ENCODE measurements around the gene ANXA6.

- no peak for TF ChIP-seq EZH2 (IDR thresholded peaks at IDR 0.05; ENCODE audit: borderline replicate concordance, insufficient read depth, low read depth, low read length, poor library complexity, severe bottlenecking)
- TF ChIP-seq CTCF (IDR thresholded peaks at IDR 0.05): no peak
Measured at GRCh38 chr5:151084363-151084762, 73.2 kb downstream of the ANXA6 start.

All from B cell (primary cell).